Gastrocnemius medialis (tissue), 4 donors: Measurements from ENCODE around the gene GCN1.

Source experiments
- POLR2A ChIP-seq, 2 donors: fragments of 450-650 bp; IDR thresholded peaks; one replicate each; pipeline ENCODE4 v1.6.1; 2017; ENCODE audit warnings: antibody characterized with exemption in 2 of 2, mild to moderate bottlenecking in 2 of 2, moderate library complexity in 2 of 2
- TF ChIP-seq, protein P1 (sequence below), 5 experiments: fragments of 450-650 bp in 3 of 5; fragments of 200-600 bp in 2 of 5; sonication (generic) in 2 of 5; IDR thresholded peaks in 4 of 5; conservative IDR thresholded peaks in 1 of 5; 1 replicate in 4 of 5; 2 replicates in 1 of 5; pipeline ENCODE4 v1.5.1; 2016 to 2019; ENCODE audit warnings: antibody characterized with exemption in 5 of 5, mild to moderate bottlenecking in 3 of 5, moderate library complexity in 3 of 5

DNA sequence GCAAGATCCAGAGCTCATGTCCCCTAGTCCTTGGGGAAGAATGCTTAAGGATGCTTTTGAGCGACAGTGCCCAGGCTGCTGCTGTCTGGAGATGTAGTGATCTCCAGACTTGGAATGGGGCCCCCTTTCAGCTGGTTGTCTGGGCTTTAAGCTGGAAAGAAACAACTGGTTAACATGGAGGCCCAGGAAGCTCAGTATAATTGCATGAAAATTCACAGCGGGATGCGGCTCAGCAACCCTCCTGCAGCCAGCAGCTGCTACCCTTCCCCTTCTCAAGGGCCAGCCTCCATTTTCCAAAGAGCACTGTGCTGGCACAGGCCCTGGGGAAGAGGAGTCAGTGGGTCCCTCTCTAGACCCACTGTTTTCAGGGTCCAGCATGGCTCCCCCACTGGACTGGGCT, 104.3 kb downstream of the GCN1 start:
- TF ChIP-seq, protein P1, sequence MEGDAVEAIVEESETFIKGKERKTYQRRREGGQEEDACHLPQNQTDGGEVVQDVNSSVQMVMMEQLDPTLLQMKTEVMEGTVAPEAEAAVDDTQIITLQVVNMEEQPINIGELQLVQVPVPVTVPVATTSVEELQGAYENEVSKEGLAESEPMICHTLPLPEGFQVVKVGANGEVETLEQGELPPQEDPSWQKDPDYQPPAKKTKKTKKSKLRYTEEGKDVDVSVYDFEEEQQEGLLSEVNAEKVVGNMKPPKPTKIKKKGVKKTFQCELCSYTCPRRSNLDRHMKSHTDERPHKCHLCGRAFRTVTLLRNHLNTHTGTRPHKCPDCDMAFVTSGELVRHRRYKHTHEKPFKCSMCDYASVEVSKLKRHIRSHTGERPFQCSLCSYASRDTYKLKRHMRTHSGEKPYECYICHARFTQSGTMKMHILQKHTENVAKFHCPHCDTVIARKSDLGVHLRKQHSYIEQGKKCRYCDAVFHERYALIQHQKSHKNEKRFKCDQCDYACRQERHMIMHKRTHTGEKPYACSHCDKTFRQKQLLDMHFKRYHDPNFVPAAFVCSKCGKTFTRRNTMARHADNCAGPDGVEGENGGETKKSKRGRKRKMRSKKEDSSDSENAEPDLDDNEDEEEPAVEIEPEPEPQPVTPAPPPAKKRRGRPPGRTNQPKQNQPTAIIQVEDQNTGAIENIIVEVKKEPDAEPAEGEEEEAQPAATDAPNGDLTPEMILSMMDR (IDR thresholded peaks at IDR 0.05 in 4 of 5, conservative IDR thresholded peaks at IDR 0.05 in 1 of 5) = no peak
- TF ChIP-seq POLR2A (IDR thresholded peaks at IDR 0.05) = no peak
